Dermis microvascular lymphatic vessel endothelial cell (primary cell): Measurements from ENCODE around the gene SRM. TPM values are rescaled to one million over a fixed set of nuclear protein-coding genes. Genes with fewer than 3 reads are reported as not detected.
"Not testable (repeated sequence)": the region's sequence is repeated elsewhere in the genome, so short reads cannot be mapped to it uniquely, and the experiment has no call there.

ENCODE experiments used
- DNase-seq, 2 donors: peaks; one replicate each; pipeline versions ENCODE4 v3.0.0 to v3.0.0-alpha.2; 2010; ENCODE audit warnings: low read depth in 2 of 2
- total RNA-seq: library from RNA; depleted of rRNA; stranded (reverse); fragments of >200 nt; gene quantifications from 2 replicates; pipeline ENCODE4 v1.2.1, GENCODE V29; 2014

SRM gene
- total RNA-seq, 1 donor from 2014 or later, result 7.6 TPM

- DNase-seq, result no peak
Measured at GRCh38 chr1:11064942-11065341, 5.1 kb upstream of the SRM start.

DNA sequence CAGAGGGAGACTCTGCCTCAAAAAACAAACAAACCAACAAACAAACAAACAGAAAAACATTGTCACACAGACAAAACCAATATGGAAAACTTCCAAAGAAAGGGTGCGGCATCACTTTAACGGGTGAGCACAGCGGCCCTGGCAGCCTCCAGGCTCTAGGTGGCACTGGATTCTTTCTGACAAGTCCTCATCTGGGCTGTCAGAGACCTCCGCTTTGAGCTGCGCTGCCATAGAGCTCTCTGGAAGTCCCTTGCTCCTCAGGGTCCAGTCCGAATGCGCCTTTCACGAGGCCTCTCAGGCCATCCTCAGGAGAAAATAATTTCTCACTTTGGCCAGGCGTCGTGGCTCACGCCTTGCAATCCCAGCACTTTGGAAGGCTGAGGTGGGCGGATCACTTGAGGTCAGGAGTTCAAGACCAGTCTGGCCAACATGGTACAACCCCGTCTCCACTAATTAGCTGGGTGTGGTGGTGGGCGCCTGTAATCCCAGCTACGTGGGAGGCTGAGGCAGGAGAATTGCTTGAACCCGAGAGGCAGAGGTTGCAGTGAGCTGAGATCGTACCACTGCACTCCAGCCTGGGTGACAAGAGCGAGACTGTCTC is 4.2 kb upstream of the SRM start:
- DNase-seq, result not testable (repeated sequence)

GRCh38 chr1:11062965-11063401 is 3.2 kb upstream of the SRM start:
- DNase-seq, result no peak

DNA sequence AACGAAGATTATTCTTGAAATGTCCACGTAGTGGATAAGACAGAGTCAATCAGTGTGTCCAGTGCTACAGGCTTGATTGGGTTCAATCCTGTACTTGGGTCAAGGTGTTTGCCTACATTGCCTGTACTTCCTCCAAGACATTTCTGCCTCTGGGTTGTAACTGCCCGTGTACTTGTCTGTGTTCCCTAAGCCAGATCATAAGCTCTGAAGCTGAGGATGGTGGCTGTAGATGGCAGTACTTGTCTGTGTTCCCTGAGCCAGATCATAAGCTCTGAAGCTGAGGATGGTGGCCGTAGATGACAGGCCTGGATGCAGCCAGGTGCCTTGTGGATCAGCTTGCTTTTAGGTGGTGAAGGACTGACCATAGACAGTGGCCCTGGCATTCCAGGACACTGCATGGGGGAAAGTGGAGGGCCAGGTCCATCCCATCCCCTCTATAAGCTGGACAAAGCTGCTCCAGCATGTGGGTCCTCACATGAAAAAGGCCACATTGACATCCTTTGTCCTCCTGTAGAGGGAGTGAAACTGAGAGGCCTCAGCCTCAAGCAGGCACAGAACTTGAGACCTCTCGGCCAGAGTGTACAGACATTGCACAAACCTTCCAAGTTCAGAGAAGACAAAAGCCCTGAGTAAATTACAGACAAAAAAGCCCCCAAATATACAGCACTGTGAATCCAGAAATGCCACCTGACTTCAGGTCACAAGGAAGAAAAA is 2.0 kb upstream of the SRM start:
- no peak for DNase-seq

DNA sequence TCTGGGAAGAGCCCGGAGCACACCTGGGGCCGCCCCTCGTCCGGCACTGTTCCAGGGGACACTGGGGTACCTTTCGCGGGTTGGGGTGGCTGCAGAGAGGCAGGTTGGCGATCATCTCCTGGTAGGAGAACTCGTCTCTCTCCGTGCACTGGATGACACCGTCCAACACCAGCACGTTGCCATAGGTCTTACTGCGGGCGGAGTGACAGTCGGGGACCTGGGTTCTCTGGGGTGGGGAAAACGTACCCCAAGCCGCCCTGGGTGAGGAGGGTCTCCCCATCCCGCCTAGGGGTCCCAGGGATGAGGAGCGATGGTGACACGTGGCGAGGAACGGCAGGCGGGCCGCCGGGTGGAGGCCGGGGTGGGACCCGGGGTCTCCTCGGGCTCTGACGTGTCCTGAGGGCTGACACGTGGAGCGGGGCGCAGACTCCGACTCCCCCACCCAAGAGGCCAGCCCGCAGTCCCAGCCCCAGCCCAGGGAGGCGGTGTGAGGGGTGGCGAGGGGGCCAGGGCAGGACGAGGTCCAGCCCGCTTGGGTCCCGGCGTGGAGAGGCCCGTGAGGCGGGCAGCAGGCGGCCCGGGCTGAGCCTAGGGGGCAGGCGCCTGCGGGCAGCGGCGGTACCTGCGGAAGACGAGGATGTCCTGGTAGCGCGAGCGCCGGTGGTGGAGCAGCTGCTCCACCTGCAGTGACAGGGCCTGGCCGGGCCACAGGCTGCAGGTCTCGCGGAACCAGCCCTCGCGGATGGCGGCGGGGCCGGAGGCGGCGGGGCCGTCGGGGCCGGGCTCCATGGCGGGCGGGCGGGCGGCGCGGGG is 457 bp downstream of the SRM start:
- DNase-seq, result peak in 1 of 2 donors; percentile 39

GRCh38 chr1:11058595-11059154 is 1.1 kb downstream of the SRM start:
- DNase-seq, result no peak

- DNase-seq, result no peak
Measured at GRCh38 chr1:11058026-11058425, 1.8 kb downstream of the SRM start.

DNA sequence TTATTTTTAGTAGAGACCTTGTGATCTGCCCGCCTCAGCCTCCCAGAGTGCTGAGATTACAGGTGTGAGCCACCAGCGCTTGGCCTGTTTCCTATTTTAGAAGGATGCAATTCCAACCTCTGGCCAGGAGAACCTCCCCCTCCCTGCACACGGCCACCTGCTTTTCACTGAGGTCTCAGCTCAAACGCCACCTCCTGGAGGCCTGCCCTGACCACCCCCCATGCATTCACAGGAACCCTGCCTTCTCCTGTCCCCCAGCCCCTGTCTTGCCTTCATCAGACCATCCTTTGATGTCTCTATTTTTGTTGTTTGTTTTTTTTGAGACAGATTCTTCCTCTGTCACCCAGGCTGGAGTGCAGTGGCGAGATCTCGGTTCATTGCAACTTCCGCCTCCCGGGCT is 2.3 kb downstream of the SRM start:
- DNase-seq, result no peak

DNA sequence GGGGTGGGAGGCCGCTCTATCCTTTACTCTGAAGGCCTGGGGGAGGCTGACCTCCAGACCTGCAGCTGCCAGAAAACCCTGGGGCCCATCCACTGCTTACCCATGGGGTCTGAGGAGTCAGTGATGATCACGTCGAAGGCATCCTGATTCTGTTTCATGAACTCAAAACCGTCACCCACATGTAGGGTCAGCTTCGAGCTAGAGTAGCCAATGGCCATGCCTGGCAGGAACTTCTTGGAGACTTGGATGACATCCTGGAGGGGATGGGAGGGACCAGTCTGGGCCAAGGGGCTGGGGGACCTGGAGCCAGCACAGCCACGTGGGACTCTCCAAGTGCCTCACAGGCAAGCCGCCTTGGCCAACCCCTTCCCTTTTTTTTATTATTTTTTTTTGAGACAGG is 3.3 kb downstream of the SRM start:
- no peak for DNase-seq

- no peak for DNase-seq
Measured at GRCh38 chr1:11055676-11056075, 4.1 kb downstream of the SRM start.

DNA sequence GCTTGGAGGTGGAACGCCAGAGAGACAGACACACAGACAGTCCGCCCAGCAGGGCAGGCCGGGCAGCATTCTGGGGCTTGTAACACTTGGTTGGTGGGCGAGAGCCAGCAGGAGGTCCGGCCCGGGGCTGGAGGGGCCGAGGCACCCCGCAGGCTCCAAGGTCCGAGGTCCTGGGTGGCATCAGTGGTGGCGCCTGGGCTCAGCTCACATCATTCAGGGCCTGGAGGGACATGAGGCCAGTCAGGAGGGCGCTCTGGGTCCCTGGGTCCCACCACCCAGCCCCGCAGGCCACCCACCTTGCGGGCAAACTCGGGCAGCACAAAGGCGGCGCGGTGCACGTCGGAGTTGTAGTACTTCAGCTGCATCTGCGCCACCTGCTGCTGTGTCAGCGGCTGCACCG is 5.2 kb downstream of the SRM start:
- no peak for DNase-seq

DNA sequence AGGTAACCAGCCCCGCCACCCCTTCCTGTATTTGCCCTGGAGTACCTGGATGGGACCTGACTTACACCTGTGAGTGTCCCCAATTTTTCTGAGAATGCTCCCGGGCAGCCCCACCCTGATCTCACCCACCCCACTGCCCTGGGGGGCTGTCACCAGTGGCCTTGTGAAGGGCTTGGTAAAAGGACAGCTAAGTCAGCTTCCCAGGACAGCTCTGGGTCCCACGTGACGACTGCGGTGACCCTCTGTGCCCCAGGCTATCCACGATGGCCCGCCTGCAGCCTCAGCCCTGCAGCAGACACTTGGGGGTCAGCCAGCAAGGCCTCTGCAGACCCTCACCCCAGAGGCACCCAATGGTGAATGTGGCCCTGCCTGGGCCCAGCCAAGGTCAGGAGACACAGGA is 5.6 kb downstream of the SRM start:
- no peak for DNase-seq

DNA sequence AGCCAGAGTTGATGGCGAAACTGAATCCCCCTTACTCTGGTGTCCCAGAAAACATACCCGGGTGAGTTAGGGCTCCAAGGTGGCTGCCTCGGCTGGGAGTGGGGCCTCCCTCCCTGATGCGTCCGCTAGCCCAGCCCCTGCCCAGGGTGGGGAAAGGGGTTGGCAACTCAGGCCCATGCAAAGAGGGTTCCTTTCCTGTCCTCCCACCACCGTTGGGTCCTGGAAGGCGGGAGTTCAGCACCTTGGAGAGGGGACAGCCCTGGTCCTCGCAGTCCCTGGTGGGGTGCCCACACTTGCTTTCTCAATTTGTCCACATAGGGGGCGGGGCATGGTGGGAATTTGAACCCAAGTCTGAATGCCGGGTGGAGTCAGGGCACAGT is 6.1 kb downstream of the SRM start:
- DNase-seq, result peak in 1 of 2 donors; percentile 19

- no peak for DNase-seq
Measured at GRCh38 chr1:11052839-11053757, 6.7 kb downstream of the SRM start.

GRCh38 chr1:11051781-11052511 is 7.9 kb downstream of the SRM start:
- no peak for DNase-seq

DNA sequence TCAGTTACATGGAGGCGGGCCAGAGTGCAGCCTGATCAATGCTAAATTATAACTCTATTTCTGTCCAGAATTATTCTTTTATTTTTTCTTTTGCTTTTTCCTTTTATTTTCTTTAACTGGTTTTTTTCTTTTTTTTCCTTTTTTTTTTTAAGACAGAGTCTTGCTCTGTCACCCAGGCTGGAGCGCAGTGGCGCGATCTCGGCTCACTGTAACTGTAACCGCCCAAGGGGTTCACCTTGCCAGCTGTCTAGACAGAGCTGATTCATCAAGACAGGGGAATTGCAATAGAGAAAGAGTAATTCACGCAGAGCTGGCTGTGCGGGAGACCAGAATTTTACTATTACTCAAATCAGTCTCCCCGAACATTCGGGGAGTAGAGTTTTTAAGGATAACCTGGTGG is 8.7 kb downstream of the SRM start:
- DNase-seq, result not testable (repeated sequence)

DNA sequence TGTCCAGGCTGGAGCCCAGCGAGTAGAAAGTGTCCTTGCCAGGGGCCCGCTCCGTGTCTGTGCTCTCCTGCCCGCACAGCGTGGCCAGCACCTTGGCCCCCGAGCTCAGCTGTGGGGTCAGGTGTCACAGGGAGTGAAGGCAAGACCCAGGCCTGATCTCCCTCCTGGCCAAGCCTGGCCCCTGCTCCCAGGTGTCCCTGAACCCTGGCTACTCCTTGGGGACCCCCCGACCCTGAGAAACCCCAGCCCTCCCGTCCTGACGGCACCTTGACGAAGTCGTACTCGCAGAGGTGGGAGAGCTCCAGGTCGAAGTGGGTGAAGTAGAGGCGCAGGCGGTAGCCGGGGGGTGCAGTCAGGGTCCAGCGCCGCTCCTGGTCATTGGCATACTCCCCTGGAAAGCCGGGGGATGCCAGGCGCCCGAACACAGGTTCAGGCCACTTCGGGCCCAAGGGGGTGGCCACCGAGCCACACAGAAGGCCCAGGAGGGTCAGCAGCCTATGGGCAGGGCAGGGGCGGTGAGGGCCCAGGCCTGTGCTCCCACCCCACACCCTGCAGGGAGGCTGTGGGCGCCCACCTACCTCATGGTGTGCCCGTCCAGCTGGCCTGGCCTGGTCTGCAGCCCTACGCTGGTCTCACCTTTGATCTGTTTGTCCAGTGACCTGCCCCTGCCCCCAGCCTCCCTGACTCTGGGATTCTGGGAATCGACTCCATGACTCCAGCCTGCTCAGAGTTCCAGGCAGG is 13.0 kb downstream of the SRM start, which contains the start of gene MASP2:
MASP2 (minus strand) TSS at position 615 of the 741 bp plus-strand sequence; CDS start at position 583, 32 bp downstream.
- no peak for DNase-seq

- DNase-seq, result no peak
Measured at GRCh38 chr1:11046270-11046566, 13.6 kb downstream of the SRM start.

DNA sequence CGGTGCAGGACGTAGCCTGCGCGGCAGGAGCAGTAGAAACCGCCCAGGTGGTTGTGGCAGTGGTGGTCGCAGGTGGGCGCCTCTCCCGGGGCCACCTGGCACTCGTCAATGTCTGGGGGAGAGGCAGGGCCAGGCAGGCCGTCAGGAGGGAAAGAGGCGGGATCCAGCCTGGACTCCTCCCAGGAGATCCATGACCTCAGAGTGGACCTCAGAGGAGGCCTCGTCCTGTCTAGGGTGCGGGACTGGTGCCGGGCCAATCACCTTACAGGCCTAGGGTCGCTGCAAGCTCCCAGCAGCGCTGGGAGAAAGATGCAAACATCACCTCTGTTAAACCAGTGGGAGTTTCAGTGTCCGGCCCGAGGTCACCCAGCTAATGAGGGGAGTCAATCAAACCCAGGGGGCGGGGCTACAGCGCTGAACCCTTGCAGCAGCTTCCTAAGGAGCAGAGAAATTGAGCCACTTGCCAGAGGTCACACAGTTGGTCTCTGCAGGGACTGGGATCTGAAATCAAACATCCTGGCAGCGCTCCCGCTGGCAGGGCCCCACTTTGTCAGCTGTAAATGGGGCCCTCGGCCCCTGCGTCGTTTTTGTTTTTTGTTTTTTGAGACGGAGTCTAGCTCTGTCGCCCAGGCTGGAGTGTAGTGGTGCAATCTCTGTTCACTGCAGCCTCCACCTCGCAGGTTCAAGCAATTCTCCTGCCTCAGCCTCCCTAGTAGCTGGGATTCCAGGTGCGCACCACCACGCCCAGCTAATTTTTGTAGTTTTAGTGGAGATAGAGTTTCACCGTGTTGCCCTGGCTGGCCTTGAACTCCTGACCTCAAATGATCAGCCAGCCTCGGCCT is 14.2 kb downstream of the SRM start:
- DNase-seq, result no peak
